Measurements from ENCODE around the gene SHROOM1. TPM values are rescaled to one million over a fixed set of nuclear protein-coding genes. Genes with fewer than 3 reads are reported as not detected.

SHROOM1 gene
- total and polyA plus RNA-seq, 2 donors (not counting 3 experiments of a cell fraction or from before 2014, with no cell fraction given) = 12.8 to 20.9 TPM

- POLR2A ChIA-PET = no interaction called here
- no TSS peak for BruUV-seq (replicated peaks)
Observed at GRCh38 chr5:132780577-132780976, 49.9 kb downstream of the SHROOM1 start.

More at GRCh38 chr5:132780577-132780976, 49.9 kb downstream of the SHROOM1 start:
- Histone ChIP-seq H3K36me3 (ENCODE audit: control insufficient read depth in 2 of 2, extremely low read depth in 1 of 2, insufficient read depth in 2 of 2, low read length in 2 of 2) (no peaks in the 10 kb centered on the region), H3K9me3 (replicated peaks; ENCODE audit: control insufficient read depth, insufficient read depth, low read length) (no peaks in the 10 kb centered on the region), H3K9ac (replicated peaks; ENCODE audit: extremely low read depth, insufficient read depth, low read length) (no peak overlapping the region), H4K20me1 (replicated peaks; ENCODE audit: control insufficient read depth, extremely low read depth, insufficient read depth, low read length) (no peaks in the 10 kb centered on the region), H3K4me2 (ENCODE audit: insufficient read depth, low read length) (no peak overlapping the region), H3K27ac (ENCODE audit: insufficient read depth, low read depth, low read length) (no peak overlapping the region), H2AFZ (ENCODE audit: low read depth, low read length) (no peak overlapping the region), H3K27me3 (ENCODE audit: control insufficient read depth in 2 of 2, insufficient read depth in 2 of 2, low read length in 2 of 2) (no peaks in the 10 kb centered on the region), H3K4me1 (ENCODE audit: control insufficient read depth, extremely low read depth, insufficient read depth, low read length) (peaks cover 26% of the 10 kb centered on the region), H3K4me3 (replicated peaks in 1 of 3; ENCODE audit: insufficient read depth in 1 of 3, low read depth in 1 of 3, low read length in 3 of 3) (no peak overlapping the region), H3K79me2 (ENCODE audit: control insufficient read depth, insufficient read depth, low read length) (peaks cover 7% of the 10 kb centered on the region), H3K9me1 (replicated peaks; ENCODE audit: control insufficient read depth, extremely low read depth, insufficient read depth, low read length) (no peaks in the 10 kb centered on the region)
- intact Hi-C loops (cut with micrococcal nuclease) (no loop called here), dilution Hi-C loops (cut with MboI; ENCODE audit: extremely low pct_ligation_motif_present, low sequenced_read_pairs) (no loop called here)
- CTCF ChIA-PET = interaction anchor here (1.7 kb wide), 1 partner anchor 40 kb away, joined by 11 read pairs; no protein-coding TSS in a partner anchor
- FAIRE-seq (no peak), DNase-seq (ENCODE audit: low read depth, low spot score) (no peak)
- TF ChIP-seq MYC (IDR thresholded peaks at IDR 0.05; ENCODE audit: low read depth, low read length) (no peak), JUN (IDR thresholded peaks at IDR 0.05; ENCODE audit: borderline replicate concordance, insufficient read depth, insufficient read length, low read depth) (no peak), CTCF (IDR thresholded peaks at IDR 0.05; ENCODE audit: extremely low read depth in 1 of 2, insufficient read depth in 1 of 2, low read depth in 1 of 2, low read length in 2 of 2) (no peak), POLR2AphosphoS5 (IDR thresholded peaks at IDR 0.05; ENCODE audit: insufficient read depth, low read depth, low read length) (no peak), FOS (IDR thresholded peaks at IDR 0.05; ENCODE audit: borderline replicate concordance, insufficient read depth, low read length) (no peak), EZH2 (IDR thresholded peaks at IDR 0.05; ENCODE audit: borderline replicate concordance, low read depth, low read length, severe bottlenecking) (no peak), POLR2A (IDR thresholded peaks at IDR 0.05; ENCODE audit: low read depth, low read length) (no peak), GATA2 (IDR thresholded peaks at IDR 0.05; ENCODE audit: insufficient read depth, insufficient read length, low read depth, low read length) (no peak), MAX (IDR thresholded peaks at IDR 0.05; ENCODE audit: insufficient read depth, insufficient read length) (no peak)
